ENCODE results near the gene VAMP2.

VAMP2 gene

GRCh38 chr17:8155231-8155995, 7.3 kb downstream of the VAMP2 start:
- H2AFZ ChIP-seq, result no peak overlapping the region
- H3K9me3 ChIP-seq (ENCODE audit: control insufficient read depth, low read length), result no peaks in the 10 kb centered on the region
- H3K4me3 ChIP-seq (ENCODE audit: low read depth, low read length), result peak overlapping the region; percentile 98
- no peaks in the 10 kb centered on the region for H3K27me3 ChIP-seq (ENCODE audit: control insufficient read depth, insufficient read depth, low read length)
- H3K27ac ChIP-seq, result peak overlapping the region; percentile 100
- peak overlapping the region; percentile 100 for H3K4me2 ChIP-seq (ENCODE audit: low read length)
- no peaks in the 10 kb centered on the region for H3K36me3 ChIP-seq (ENCODE audit: control insufficient read depth, insufficient read depth, low read length)
- H3K79me2 ChIP-seq, result peaks cover 32% of the 10 kb centered on the region
- peak overlapping the region; percentile 100 for H3K9ac ChIP-seq
- H3K4me1 ChIP-seq, result peaks cover 33% of the 10 kb centered on the region
- TF ChIP-seq, protein P1, sequence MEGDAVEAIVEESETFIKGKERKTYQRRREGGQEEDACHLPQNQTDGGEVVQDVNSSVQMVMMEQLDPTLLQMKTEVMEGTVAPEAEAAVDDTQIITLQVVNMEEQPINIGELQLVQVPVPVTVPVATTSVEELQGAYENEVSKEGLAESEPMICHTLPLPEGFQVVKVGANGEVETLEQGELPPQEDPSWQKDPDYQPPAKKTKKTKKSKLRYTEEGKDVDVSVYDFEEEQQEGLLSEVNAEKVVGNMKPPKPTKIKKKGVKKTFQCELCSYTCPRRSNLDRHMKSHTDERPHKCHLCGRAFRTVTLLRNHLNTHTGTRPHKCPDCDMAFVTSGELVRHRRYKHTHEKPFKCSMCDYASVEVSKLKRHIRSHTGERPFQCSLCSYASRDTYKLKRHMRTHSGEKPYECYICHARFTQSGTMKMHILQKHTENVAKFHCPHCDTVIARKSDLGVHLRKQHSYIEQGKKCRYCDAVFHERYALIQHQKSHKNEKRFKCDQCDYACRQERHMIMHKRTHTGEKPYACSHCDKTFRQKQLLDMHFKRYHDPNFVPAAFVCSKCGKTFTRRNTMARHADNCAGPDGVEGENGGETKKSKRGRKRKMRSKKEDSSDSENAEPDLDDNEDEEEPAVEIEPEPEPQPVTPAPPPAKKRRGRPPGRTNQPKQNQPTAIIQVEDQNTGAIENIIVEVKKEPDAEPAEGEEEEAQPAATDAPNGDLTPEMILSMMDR (IDR thresholded peaks at IDR 0.05), result no peak

DNA sequence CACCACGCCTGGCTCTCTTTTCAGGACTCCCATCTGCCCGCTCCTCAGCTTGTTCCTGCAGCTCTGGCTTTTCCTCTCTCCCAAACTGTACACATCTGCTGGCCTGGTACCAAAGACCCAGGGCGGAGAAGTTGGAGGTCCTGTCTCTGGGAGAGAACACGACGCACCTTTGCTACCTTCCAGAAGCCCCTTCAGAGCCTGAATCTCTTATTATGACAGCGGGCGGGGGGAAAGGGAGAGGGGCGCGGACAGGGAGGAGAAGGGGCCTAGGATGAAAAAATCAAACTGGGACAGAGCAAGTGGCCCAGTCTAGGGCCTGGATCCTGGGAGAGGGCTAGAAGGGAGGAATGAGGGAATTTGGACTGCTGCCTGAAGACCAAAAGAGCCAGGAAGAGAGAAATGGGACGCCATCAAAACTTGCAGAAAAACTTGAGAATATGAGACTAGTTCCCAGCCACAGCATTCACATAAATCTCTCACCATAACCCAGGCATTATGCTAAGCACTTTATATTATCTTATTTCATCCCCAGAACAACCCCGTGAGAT, 8.1 kb downstream of the VAMP2 start:
- Histone ChIP-seq H3K4me1 (peaks cover 34% of the 10 kb centered on the region), H3K9me3 (ENCODE audit: control insufficient read depth, low read length) (no peaks in the 10 kb centered on the region)

GRCh38 chr17:8153957-8154607, 8.7 kb downstream of the VAMP2 start:
- peaks cover 34% of the 10 kb centered on the region for H3K4me1 ChIP-seq
- H3K4me3 ChIP-seq (ENCODE audit: low read depth, low read length), result peak overlapping the region; percentile 98
- no peaks in the 10 kb centered on the region for H3K9me3 ChIP-seq (ENCODE audit: control insufficient read depth, low read length)

More for the DNA sequence above, 8.1 kb downstream of the VAMP2 start:
- Histone ChIP-seq H3K79me2 (peaks cover 36% of the 10 kb centered on the region), H3K4me2 (ENCODE audit: low read length) (peak overlapping the region; percentile 100), H3K9ac (peak overlapping the region; percentile 100), H3K27me3 (ENCODE audit: control insufficient read depth, insufficient read depth, low read length) (no peaks in the 10 kb centered on the region), H3K4me3 (ENCODE audit: low read depth, low read length) (peak overlapping the region; percentile 98), H3K27ac (peak overlapping the region; percentile 100), H3K36me3 (ENCODE audit: control insufficient read depth, insufficient read depth, low read length) (no peaks in the 10 kb centered on the region), H2AFZ (no peak overlapping the region)
- TF ChIP-seq, protein P1 (IDR thresholded peaks at IDR 0.05), result no peak

DNA sequence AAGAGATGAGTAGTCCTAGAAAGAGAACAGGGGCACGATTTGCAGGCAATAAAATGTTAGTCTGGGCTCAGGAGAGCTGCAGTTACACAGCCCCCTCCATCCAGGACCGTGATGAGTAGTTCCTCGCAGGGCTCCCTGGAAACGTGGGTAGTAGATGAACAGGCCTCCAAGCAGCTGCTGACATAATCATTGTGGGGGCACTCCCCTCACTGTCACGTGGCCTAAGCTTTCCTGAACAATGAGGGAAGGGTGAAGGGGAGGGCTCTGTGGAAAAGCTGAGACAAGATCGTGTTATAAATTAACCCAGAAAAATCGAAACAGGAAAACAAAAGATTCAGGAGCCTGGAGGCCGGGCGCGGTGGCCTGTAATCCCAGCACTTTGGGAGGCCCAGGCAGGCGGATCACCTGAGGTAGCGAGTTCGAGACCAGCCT, 9.2 kb downstream of the VAMP2 start:
- TF ChIP-seq, protein P1 (IDR thresholded peaks at IDR 0.05), result no peak
- Histone ChIP-seq H3K79me2 (peaks cover 43% of the 10 kb centered on the region), H3K4me1 (peaks cover 33% of the 10 kb centered on the region), H3K4me3 (ENCODE audit: low read depth, low read length) (peak overlapping the region; percentile 89), H3K9ac (no peak overlapping the region), H3K4me2 (ENCODE audit: low read length) (peak overlapping the region; percentile 74), H3K9me3 (ENCODE audit: control insufficient read depth, low read length) (no peaks in the 10 kb centered on the region), H2AFZ (no peak overlapping the region), H3K27me3 (ENCODE audit: control insufficient read depth, insufficient read depth, low read length) (no peaks in the 10 kb centered on the region), H3K27ac (peak overlapping the region; percentile 100), H3K36me3 (ENCODE audit: control insufficient read depth, insufficient read depth, low read length) (no peaks in the 10 kb centered on the region)

More at GRCh38 chr17:8153957-8154607, 8.7 kb downstream of the VAMP2 start:
- TF ChIP-seq, protein P1 (IDR thresholded peaks at IDR 0.05), result no peak
- Histone ChIP-seq H3K27ac (peak overlapping the region; percentile 100), H3K27me3 (ENCODE audit: control insufficient read depth, insufficient read depth, low read length) (no peaks in the 10 kb centered on the region), H3K36me3 (ENCODE audit: control insufficient read depth, insufficient read depth, low read length) (no peaks in the 10 kb centered on the region), H3K4me2 (ENCODE audit: low read length) (peak overlapping the region; percentile 100), H3K79me2 (peaks cover 41% of the 10 kb centered on the region), H3K9ac (peak overlapping the region; percentile 100), H2AFZ (no peak overlapping the region)

All from parathyroid adenoma (tissue), 2 donors.